Gastrocnemius medialis (tissue), 4 donors: ENCODE measurements around the gene CD27.
"Not testable (repeated sequence)": the region's sequence is repeated elsewhere in the genome, so short reads cannot be mapped to it uniquely, and the experiment has no call there.

Experiments used
- POLR2A ChIP-seq, 2 donors: fragments of 450-650 bp; IDR thresholded peaks; one replicate each; pipeline ENCODE4 v1.6.1; 2017; ENCODE audit warnings: antibody characterized with exemption in 2 of 2, mild to moderate bottlenecking in 2 of 2, moderate library complexity in 2 of 2
- TF ChIP-seq, protein P1 (sequence below), 5 experiments: fragments of 450-650 bp in 3 of 5; fragments of 200-600 bp in 2 of 5; sonication (generic) in 2 of 5; IDR thresholded peaks in 4 of 5; conservative IDR thresholded peaks in 1 of 5; 1 replicate in 4 of 5; 2 replicates in 1 of 5; pipeline ENCODE4 v1.5.1; 2016 to 2019; ENCODE audit warnings: antibody characterized with exemption in 5 of 5, mild to moderate bottlenecking in 3 of 5, moderate library complexity in 3 of 5

DNA sequence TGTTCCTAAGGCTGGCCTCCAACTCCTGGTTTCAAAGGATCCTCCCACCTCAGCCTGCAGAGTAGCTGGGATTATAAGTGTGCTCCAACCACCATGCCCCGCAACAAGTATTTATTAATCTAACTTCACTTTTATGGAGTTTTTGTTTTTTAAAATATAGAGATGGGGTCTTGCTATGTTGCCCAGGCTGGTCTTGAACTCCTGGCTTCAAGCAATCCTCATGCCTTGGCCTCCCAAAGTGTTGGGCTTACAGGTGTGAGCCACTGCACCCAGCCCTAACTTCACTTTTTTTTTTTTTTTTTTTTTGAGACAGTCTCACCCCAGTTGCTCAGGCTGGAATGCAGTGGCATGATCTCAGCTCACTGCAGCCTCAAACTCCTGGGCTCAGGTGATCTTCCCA is 45.9 kb downstream of the CD27 start:
- TF ChIP-seq, protein P1, sequence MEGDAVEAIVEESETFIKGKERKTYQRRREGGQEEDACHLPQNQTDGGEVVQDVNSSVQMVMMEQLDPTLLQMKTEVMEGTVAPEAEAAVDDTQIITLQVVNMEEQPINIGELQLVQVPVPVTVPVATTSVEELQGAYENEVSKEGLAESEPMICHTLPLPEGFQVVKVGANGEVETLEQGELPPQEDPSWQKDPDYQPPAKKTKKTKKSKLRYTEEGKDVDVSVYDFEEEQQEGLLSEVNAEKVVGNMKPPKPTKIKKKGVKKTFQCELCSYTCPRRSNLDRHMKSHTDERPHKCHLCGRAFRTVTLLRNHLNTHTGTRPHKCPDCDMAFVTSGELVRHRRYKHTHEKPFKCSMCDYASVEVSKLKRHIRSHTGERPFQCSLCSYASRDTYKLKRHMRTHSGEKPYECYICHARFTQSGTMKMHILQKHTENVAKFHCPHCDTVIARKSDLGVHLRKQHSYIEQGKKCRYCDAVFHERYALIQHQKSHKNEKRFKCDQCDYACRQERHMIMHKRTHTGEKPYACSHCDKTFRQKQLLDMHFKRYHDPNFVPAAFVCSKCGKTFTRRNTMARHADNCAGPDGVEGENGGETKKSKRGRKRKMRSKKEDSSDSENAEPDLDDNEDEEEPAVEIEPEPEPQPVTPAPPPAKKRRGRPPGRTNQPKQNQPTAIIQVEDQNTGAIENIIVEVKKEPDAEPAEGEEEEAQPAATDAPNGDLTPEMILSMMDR (IDR thresholded peaks at IDR 0.05 in 4 of 5, conservative IDR thresholded peaks at IDR 0.05 in 1 of 5) = not testable (repeated sequence)
- TF ChIP-seq POLR2A (IDR thresholded peaks at IDR 0.05) = not testable (repeated sequence)
